HG02588 (cell line): ENCODE measurements around the gene DIAPH3.
A peak's percentile ranks its signal among the peaks of the same experiment; 100 is the strongest.
"Not testable (repeated sequence)": the region's sequence is repeated elsewhere in the genome, so short reads cannot be mapped to it uniquely, and the experiment has no call there.

Experiments
- ATAC-seq: cut with Tn5 transposase; IDR thresholded peaks from one replicate; pipeline ENCODE4 v1.9.1; 2021; ENCODE audit warnings: mild to moderate bottlenecking, moderate library complexity; ENCODE audit not compliant: unreplicated experiment

Gene DIAPH3, protein sequence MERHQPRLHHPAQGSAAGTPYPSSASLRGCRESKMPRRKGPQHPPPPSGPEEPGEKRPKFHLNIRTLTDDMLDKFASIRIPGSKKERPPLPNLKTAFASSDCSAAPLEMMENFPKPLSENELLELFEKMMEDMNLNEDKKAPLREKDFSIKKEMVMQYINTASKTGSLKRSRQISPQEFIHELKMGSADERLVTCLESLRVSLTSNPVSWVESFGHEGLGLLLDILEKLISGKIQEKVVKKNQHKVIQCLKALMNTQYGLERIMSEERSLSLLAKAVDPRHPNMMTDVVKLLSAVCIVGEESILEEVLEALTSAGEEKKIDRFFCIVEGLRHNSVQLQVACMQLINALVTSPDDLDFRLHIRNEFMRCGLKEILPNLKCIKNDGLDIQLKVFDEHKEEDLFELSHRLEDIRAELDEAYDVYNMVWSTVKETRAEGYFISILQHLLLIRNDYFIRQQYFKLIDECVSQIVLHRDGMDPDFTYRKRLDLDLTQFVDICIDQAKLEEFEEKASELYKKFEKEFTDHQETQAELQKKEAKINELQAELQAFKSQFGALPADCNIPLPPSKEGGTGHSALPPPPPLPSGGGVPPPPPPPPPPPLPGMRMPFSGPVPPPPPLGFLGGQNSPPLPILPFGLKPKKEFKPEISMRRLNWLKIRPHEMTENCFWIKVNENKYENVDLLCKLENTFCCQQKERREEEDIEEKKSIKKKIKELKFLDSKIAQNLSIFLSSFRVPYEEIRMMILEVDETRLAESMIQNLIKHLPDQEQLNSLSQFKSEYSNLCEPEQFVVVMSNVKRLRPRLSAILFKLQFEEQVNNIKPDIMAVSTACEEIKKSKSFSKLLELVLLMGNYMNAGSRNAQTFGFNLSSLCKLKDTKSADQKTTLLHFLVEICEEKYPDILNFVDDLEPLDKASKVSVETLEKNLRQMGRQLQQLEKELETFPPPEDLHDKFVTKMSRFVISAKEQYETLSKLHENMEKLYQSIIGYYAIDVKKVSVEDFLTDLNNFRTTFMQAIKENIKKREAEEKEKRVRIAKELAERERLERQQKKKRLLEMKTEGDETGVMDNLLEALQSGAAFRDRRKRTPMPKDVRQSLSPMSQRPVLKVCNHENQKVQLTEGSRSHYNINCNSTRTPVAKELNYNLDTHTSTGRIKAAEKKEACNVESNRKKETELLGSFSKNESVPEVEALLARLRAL

DNA sequence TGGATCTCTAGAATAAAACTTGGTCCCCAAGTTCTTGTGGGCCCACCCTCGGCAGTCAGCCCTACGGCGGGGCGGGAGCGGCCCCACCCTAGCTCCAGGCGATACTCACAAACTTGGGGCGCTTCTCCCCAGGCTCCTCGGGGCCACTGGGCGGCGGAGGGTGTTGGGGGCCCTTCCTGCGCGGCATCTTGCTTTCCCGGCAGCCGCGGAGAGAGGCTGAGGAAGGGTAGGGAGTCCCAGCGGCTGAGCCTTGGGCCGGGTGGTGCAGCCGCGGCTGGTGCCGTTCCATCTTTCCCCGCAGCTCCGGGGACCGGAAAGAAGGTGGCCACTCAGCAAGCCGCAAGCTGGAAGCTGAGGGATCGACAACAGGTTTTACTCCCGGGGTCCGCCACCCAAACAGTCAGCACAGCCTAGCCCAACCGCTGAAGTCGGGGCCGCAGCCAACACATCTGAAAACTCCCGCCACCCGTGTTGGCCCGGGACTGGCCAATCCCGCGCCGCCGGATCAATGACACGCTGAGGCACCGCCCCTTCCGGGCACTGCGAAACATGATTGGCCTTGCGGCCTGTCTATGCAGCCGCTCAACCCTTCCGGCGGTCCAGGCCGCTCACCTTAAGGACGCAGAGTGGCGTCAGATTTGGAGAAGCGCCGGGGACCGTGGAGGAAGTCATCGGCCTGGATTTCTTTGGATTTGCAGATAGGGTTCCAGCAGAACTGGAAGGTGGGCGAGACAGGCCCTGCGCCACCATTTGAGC is at the start of gene DIAPH3:
DIAPH3 (minus strand) TSS at position 451 of the 756 bp plus-strand sequence; CDS start at position 289, 162 bp downstream.
- peak; percentile 100 for ATAC-seq

GRCh38 chr13:60213236-60213744 is 49.6 kb upstream of the DIAPH3 start:
- ATAC-seq = no peak

- ATAC-seq = no peak
Observed at GRCh38 chr13:60211548-60211947, 47.8 kb upstream of the DIAPH3 start.

- ATAC-seq = no peak
Observed at GRCh38 chr13:60210510-60211330, 47.0 kb upstream of the DIAPH3 start.

GRCh38 chr13:60205499-60205898 is 41.8 kb upstream of the DIAPH3 start:
- not testable (repeated sequence) for ATAC-seq

GRCh38 chr13:60201286-60201685 is 37.6 kb upstream of the DIAPH3 start:
- ATAC-seq = no peak

- ATAC-seq = not testable (repeated sequence)
Observed at GRCh38 chr13:60195893-60196292, 32.2 kb upstream of the DIAPH3 start.

DNA sequence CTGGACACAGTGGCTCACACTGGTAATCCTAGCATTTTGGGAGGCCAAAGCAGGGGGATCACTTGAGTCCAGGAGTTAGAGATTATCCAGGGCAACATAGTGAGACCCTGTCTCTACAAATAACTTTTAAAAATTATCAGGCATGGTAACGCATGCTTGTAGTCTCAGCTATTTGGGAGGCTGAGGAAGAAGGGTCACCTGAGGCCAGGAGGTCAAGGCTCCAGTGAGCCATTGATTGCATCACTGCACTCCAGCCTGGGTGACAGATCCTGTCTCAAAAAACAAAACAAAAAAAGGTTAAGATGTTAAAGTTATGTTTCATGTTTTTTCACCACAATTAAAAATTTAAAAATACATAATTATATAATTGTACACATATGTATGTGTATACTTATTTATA is 19.2 kb upstream of the DIAPH3 start:
- no peak for ATAC-seq

DNA sequence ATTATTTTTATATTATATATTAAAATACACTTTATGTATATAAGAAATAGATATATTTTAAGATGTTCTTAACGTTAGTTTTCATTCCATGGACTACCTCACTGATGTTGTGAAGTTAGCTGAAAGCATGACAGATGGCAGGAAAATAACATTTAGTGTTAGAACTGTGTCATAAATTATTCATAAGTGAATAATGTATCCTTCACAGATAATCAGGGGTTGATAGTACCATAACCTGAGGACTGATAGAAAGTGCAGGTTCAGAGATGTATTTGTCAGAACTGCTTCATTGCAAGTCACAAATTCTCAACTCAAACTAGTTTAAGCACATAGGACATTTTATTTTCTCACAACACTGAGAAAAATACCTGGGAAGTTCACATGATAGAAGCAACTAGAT is 14.6 kb upstream of the DIAPH3 start:
- ATAC-seq = no peak

DNA sequence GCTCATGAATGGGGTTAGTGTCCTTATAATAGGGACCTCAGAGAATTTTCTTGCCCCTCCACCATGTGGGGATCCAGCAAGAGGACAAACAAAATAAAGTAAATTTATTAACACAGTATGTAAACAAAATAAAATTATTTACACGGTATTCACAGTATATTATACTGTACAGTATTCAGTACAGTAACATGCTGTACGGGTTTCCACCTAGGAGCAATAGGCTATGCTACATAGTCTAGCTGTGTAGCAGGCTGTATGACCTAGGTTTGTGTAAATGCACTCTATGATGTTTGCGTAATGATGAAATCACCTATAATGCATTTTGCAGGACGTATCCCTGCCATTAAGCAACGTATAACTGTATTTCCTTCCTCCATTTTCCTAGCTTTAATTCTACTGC is 11.8 kb upstream of the DIAPH3 start:
- ATAC-seq = no peak

GRCh38 chr13:60174113-60174512 is 10.4 kb upstream of the DIAPH3 start:
- ATAC-seq = no peak

DNA sequence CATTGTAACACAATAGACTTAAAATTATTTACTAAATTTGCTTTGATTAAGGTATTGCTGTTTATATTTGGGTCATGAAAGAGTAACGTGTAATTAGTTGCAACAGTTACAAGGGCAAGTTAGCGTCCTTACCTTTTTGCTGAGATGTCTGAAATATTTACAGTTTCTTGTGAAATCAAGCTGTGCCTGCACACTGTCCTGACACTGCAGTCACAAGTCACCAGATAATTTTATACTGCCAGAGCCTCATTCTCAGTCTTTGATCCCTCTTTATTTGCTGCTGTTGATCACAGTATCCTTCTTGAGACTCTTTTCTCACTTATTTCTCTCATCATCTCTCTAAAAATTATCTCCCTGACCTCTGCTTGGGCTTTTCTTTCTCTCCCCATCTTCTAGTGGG is 8.4 kb upstream of the DIAPH3 start:
- ATAC-seq = no peak

GRCh38 chr13:60170414-60170813 is 6.7 kb upstream of the DIAPH3 start:
- no peak for ATAC-seq

DNA sequence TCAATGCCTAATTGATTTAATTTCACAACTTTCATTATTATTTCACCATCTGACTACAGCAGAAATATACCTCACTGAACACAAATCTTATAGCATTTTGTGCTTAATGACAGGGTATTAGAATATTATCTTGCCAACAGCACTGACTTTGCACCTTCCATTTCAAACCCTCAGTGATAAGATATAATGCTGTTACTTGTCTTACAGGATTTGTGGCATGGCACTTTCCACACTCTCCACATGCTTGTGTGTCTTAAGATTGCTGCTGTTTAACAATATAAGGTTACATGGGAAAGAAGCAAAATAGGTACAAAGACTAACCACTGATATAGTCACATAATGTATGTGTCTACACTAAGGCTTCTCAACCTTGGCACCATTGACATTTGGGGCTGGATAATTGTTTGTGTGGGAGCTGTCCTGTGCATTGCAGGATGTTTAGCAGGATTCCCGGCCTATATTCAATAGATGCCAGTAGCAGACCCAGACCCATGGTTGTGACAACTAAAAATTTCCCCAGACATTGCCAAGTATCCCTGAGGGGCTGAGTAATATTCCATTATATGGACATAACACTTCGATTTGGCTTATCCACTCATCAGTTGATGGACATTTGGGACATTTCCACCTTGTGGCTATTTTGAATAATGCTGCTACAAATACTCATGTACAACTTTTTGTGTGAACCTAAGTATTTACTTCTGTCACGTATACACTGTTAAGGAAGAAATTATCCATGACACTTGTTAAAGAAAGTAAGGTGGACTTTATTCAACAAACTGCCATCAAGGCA is 5.7 kb upstream of the DIAPH3 start:
- ATAC-seq = no peak

GRCh38 chr13:60167121-60167520 is 3.4 kb upstream of the DIAPH3 start:
- no peak for ATAC-seq

DNA sequence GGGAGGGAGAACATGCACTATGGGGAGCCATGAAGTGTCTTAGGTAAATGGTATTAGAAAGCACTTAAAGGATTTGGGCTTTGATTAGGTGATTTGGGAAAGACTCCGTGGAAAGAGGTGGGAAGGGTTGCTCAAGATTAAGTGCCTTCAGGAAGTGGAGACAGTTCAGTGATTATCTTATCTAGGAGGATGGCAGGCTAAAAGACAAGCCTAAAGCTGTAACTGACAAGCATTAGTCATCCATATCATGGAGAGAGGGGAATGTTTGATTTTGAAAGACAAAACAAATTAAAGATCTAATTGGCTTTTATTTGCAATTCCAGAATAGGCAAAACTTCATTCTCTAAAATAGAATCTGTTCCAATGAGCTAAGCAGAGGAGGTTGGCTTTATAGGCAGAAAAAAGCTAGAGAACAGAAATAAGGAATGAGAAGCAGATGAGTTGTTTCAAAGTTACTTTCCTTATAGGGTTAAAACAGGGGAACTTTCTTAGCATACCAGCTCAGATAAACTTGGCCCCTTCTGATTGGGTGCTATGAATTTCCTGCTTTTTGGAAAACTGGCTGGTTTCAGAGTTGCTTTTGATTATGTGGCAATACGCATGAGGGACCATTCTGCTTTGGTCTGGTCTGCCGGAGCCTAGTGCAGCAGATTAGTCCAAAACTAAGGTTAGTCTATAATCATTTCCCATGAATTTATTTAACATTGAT is 1.8 kb upstream of the DIAPH3 start:
- ATAC-seq = no peak

DNA sequence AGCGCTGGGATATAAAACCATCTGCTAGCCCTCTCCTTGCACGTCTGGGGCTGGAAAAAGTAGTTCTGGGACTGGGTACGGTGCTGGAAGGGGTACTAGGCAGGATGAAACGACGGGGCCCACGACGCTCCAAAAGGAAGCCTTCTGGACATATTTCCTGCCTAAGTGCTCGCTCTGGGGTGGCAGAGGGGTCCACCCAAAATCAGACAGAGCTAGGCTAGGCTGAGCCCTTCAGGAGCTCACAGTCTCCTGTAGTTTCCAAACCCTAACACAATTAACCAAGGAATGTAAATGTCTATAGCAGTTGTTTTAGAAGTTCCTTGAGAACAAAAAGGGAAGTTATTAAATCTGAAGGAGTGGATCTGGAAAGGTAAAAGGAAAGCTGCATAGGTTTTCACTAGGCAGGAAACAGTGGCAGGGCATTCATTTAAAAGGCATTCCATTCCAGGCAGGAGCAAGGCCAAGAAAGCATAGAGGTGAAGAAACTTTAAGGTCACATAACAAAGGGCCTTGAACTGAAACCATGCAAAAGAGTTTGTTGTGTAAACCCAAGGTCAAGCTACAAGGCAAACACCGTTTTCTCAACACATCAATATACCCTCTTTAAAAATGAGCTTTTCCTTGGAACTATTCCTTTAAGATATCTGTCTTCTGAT is 634 bp upstream of the DIAPH3 start:
- peak; percentile 24 for ATAC-seq

DNA sequence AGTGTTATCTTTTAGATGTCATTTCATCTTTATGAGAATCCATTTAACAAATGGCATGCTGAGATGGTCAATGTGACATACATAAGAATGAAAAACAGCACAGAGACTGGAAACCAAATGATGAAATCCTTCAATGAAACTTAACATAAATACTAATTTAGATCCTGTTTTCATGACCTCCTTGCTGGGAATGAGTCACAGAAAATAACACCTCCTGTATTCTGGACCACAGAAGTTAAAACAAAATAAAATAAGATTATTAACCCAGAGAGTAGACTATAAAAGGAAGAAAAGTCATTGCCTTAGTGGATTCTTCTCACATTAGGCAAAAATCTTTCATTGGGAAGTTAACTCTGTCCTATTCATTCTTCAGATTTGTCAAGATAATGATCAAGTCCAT is 1.6 kb downstream of the DIAPH3 start:
- no peak for ATAC-seq
